MCF 10A (cell line): ENCODE results near the gene CATSPERB. TPM values are rescaled to one million over a fixed set of nuclear protein-coding genes. Genes with fewer than 3 reads are reported as not detected.

Experiments
- BruUV-seq: library from RNA; stranded (reverse); fragments of 400-500 nt; replicated peaks from 2 replicates; lab custom pipeline; 2021; lab: Mats Ljungman, UMichigan
- CTCF ChIA-PET: fragments of 300-600 bp; sonication (Branson Sonifier 250); formaldehyde crosslinking; extraction: SDS; loops from one replicate; lab custom pipeline; 2021; ENCODE audit warnings: antibody characterized with exemption, inconsistent platforms; lab: Yijun Ruan, JAX
- POLR2A ChIA-PET: fragments of 300-600, 350-650 bp; sonication (Branson Sonifier 250); formaldehyde crosslinking; extraction: SDS; loops from one replicate; lab custom pipeline; 2020; ENCODE audit warnings: antibody characterized with exemption, inconsistent platforms; lab: Yijun Ruan, JAX
- DNase-seq: peaks from one replicate; pipeline ENCODE4 v3.0.0-alpha.2; 2018; ENCODE audit not compliant: unreplicated experiment
- H3K27ac Mint-ChIP-seq: one replicate; pipeline ENCODE4 v1.8.0; 2022; ENCODE audit warnings: mild to moderate bottlenecking, low read depth, mixed read lengths; ENCODE audit not compliant: unreplicated experiment
- H3K27me3 Mint-ChIP-seq: one replicate; pipeline ENCODE4 v1.8.0; 2022; ENCODE audit warnings: mixed read lengths; ENCODE audit not compliant: insufficient read depth, unreplicated experiment
- H3K36me3 Mint-ChIP-seq: one replicate; pipeline ENCODE4 v1.8.0; 2022; ENCODE audit warnings: mild to moderate bottlenecking, moderate library complexity, mixed read lengths; ENCODE audit not compliant: insufficient read depth, unreplicated experiment
- H3K4me1 Mint-ChIP-seq: one replicate; pipeline ENCODE4 v1.8.0; 2022; ENCODE audit warnings: mixed read lengths; ENCODE audit not compliant: insufficient read depth, unreplicated experiment
- H3K4me3 Mint-ChIP-seq: one replicate; pipeline ENCODE4 v1.8.0; 2022; ENCODE audit warnings: mild to moderate bottlenecking, moderate library complexity, mixed read lengths; ENCODE audit not compliant: unreplicated experiment
- H3K9me3 Mint-ChIP-seq: one replicate; pipeline ENCODE4 v1.8.0; 2022; ENCODE audit warnings: mixed read lengths; ENCODE audit not compliant: unreplicated experiment
- CTCF ChIP-seq: fragments of 200-600 bp; IDR thresholded peaks from one replicate; pipeline ENCODE4 v1.8.0; 2022; ENCODE audit warnings: antibody characterized with exemption, mild to moderate bottlenecking; ENCODE audit not compliant: unreplicated experiment
- intact Hi-C: fragments of 100-400 bp; cut with micrococcal nuclease; formaldehyde crosslinking; loops from 2 replicates; pipeline ENCODE4 v1.14.1; 2022
- total RNA-seq: library from RNA; stranded (reverse); gene quantifications from 2 replicates; pipeline ENCODE4 v1.2.3, GENCODE V29; 2022

CATSPERB gene
- total RNA-seq, 1 experiment from 2014 or later = 1.1 TPM

GRCh38 chr14:91750634-91751198 is 18.8 kb upstream of the CATSPERB start:
- no peak overlapping the region for H3K27ac Mint-ChIP-seq
- POLR2A ChIA-PET = interaction anchor here (0.6 kb wide), 1 partner anchor 16 kb away, joined by 3 read pairs; no protein-coding TSS in a partner anchor
- BruUV-seq = no TSS peak

GRCh38 chr14:91749868-91750267 is 18.0 kb upstream of the CATSPERB start:
- H3K9me3 Mint-ChIP-seq = no peaks in the 10 kb centered on the region

More at GRCh38 chr14:91750634-91751198, 18.8 kb upstream of the CATSPERB start:
- no peak for DNase-seq
- Mint-ChIP-seq H3K36me3 (no peaks in the 10 kb centered on the region), H3K9me3 (no peaks in the 10 kb centered on the region), H3K4me3 (no peak overlapping the region), H3K27me3 (no peaks in the 10 kb centered on the region), H3K4me1 (peaks cover 20% of the 10 kb centered on the region)
- CTCF ChIA-PET = interaction anchor here (0.8 kb wide), 1 partner anchor 160 kb away, joined by 3 read pairs; no protein-coding TSS in a partner anchor
- intact Hi-C loops = no loop called here
- no peak for TF ChIP-seq CTCF

GRCh38 chr14:91748049-91748448 is 16.2 kb upstream of the CATSPERB start:
- CTCF ChIA-PET = no interaction called here
- intact Hi-C loops = no loop called here
- peaks cover 12% of the 10 kb centered on the region for H3K4me1 Mint-ChIP-seq
- no peaks in the 10 kb centered on the region for H3K9me3 Mint-ChIP-seq
- no peak overlapping the region for H3K27ac Mint-ChIP-seq
- no peak for TF ChIP-seq CTCF
- no TSS peak for BruUV-seq
- no peak overlapping the region for H3K4me3 Mint-ChIP-seq
- H3K36me3 Mint-ChIP-seq = no peaks in the 10 kb centered on the region
- no peaks in the 10 kb centered on the region for H3K27me3 Mint-ChIP-seq
- POLR2A ChIA-PET = no interaction called here
- no peak for DNase-seq

More at GRCh38 chr14:91749868-91750267, 18.0 kb upstream of the CATSPERB start:
- peak; percentile 27 for DNase-seq
- intact Hi-C loops = no loop called here
- H3K36me3 Mint-ChIP-seq = no peaks in the 10 kb centered on the region
- no peak for TF ChIP-seq CTCF
- H3K4me1 Mint-ChIP-seq = peaks cover 20% of the 10 kb centered on the region
- BruUV-seq = no TSS peak
- CTCF ChIA-PET = interaction anchor here (0.8 kb wide), 1 partner anchor 161 kb away, joined by 3 read pairs; no protein-coding TSS in a partner anchor
- no peak overlapping the region for H3K4me3 Mint-ChIP-seq
- H3K27ac Mint-ChIP-seq = no peak overlapping the region
- no peaks in the 10 kb centered on the region for H3K27me3 Mint-ChIP-seq
- POLR2A ChIA-PET = no interaction called here

GRCh38 chr14:91745344-91745743 is 13.5 kb upstream of the CATSPERB start:
- Mint-ChIP-seq H3K27ac (no peak overlapping the region), H3K36me3 (no peaks in the 10 kb centered on the region), H3K27me3 (no peaks in the 10 kb centered on the region), H3K4me3 (no peak overlapping the region), H3K4me1 (peaks cover 10% of the 10 kb centered on the region), H3K9me3 (no peaks in the 10 kb centered on the region)
- TF ChIP-seq CTCF = no peak
- CTCF ChIA-PET = no interaction called here
- intact Hi-C loops = no loop called here
- POLR2A ChIA-PET = interaction anchor here (1.1 to 1.2 kb wide), 2 partner anchors 10 kb away, joined by 3 to 4 read pairs; no protein-coding TSS in a partner anchor
- BruUV-seq = no TSS peak
- no peak for DNase-seq
